Osteocyte (in vitro differentiated cells): Measurements from ENCODE around the gene HMCN2. TPM values are rescaled to one million over a fixed set of nuclear protein-coding genes. Genes with fewer than 3 reads are reported as not detected.

Experiments used
- DNase-seq: peaks from one replicate; pipeline ENCODE4 v3.0.0; 2021; ENCODE audit warnings: mixed read lengths; ENCODE audit not compliant: unreplicated experiment; ENCODE audit errors: extremely low spot score
- H3K27ac Mint-ChIP-seq: one replicate; pipeline ENCODE4 v1.8.0; 2021; ENCODE audit warnings: mild to moderate bottlenecking, mixed read lengths; ENCODE audit not compliant: unreplicated experiment
- H3K27me3 Mint-ChIP-seq: one replicate; pipeline ENCODE4 v1.8.0; 2021; ENCODE audit warnings: mixed read lengths; ENCODE audit not compliant: unreplicated experiment
- H3K36me3 Mint-ChIP-seq: one replicate; pipeline ENCODE4 v1.8.0; 2021; ENCODE audit warnings: mixed read lengths; ENCODE audit not compliant: unreplicated experiment
- H3K4me1 Mint-ChIP-seq: one replicate; pipeline ENCODE4 v1.8.0; 2021; ENCODE audit warnings: mixed read lengths; ENCODE audit not compliant: unreplicated experiment
- H3K4me3 Mint-ChIP-seq: one replicate; pipeline ENCODE4 v1.8.0; 2021; ENCODE audit warnings: mild to moderate bottlenecking, moderate library complexity, mixed read lengths; ENCODE audit not compliant: unreplicated experiment
- H3K9me3 Mint-ChIP-seq: one replicate; pipeline ENCODE4 v1.8.0; 2021; ENCODE audit warnings: mixed read lengths; ENCODE audit not compliant: unreplicated experiment
- total RNA-seq: library from RNA; stranded (reverse); gene quantifications from 2 replicates; pipeline ENCODE4 v1.2.1, GENCODE V29; 2021
- TF ChIP-seq, protein P1 (sequence below): fragments of 200-600 bp; sonication (generic); IDR thresholded peaks from 2 replicates; pipeline ENCODE4 v1.5.0; 2021; ENCODE audit warnings: antibody characterized with exemption, mild to moderate bottlenecking, moderate library complexity

Gene HMCN2
- total RNA-seq, 1 donor from 2014 or later = 0.05 TPM

DNA sequence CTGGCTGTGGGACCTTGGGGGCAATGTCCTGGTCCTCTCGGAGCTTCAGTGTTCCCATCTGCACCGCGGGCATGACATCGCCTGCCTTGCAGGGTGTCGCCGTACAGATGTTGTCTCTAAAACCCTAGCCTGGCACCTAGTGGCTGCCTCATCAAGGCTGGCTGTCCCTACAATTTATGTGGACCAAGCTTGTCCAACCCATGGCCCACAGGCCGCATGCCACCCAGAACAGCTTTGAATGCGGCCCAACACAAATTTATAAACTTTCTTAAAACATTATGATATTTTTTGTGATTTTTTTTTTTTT is 160.9 kb downstream of the HMCN2 start:
- peaks cover 36% of the 10 kb centered on the region for H3K4me1 Mint-ChIP-seq
- TF ChIP-seq, protein P1, sequence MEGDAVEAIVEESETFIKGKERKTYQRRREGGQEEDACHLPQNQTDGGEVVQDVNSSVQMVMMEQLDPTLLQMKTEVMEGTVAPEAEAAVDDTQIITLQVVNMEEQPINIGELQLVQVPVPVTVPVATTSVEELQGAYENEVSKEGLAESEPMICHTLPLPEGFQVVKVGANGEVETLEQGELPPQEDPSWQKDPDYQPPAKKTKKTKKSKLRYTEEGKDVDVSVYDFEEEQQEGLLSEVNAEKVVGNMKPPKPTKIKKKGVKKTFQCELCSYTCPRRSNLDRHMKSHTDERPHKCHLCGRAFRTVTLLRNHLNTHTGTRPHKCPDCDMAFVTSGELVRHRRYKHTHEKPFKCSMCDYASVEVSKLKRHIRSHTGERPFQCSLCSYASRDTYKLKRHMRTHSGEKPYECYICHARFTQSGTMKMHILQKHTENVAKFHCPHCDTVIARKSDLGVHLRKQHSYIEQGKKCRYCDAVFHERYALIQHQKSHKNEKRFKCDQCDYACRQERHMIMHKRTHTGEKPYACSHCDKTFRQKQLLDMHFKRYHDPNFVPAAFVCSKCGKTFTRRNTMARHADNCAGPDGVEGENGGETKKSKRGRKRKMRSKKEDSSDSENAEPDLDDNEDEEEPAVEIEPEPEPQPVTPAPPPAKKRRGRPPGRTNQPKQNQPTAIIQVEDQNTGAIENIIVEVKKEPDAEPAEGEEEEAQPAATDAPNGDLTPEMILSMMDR = peak; percentile 7
- DNase-seq = no peak
- H3K36me3 Mint-ChIP-seq = no peaks in the 10 kb centered on the region
- no peak overlapping the region for H3K4me3 Mint-ChIP-seq
- H3K27ac Mint-ChIP-seq = no peak overlapping the region
- no peaks in the 10 kb centered on the region for H3K9me3 Mint-ChIP-seq
- H3K27me3 Mint-ChIP-seq = no peaks in the 10 kb centered on the region

DNA sequence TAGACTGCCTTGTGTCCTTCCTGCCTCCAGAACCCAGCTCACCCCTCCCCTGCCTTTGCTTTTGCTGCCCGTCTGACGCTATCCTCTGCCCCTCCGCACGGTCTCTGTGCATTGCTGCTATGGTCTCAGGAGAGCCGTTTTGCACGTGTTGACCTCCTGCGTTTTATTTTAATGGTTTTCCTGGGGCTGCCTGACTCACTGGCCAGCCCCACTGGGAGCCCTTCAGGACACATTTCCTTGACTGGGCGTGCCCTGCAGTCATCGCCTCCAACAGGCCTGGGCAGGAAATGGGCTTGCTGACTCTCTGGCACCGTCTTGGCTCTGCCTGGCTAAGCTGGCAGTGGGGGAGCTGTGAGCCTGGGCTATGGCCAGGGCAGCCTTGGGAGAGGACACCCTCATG is 161.3 kb downstream of the HMCN2 start:
- Mint-ChIP-seq H3K4me1 (peaks cover 32% of the 10 kb centered on the region), H3K27ac (peak overlapping the region; percentile 57)
- DNase-seq = peak; percentile 91

DNA sequence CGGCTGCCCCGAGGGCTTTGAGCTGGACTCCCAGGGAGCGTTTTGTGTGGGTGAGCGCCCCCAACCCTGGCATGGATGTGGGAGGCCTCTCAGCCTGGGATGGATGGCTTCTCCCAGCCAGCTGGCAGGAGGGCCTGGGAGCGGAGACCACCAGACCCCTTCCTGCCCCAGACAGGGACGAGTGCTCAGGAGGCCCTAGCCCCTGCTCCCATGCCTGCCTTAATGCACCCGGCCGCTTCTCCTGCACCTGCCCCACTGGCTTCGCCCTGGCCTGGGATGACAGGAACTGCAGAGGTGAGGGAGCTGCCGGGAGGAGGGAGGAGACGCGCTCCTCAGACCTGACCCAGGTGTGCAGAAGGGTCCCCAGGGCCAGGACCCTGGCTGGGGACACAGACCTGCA is 161.8 kb downstream of the HMCN2 start:
- TF ChIP-seq, protein P1 = no peak
- no peak for DNase-seq
- no peak overlapping the region for H3K4me3 Mint-ChIP-seq
- peaks cover 30% of the 10 kb centered on the region for H3K4me1 Mint-ChIP-seq
- no peaks in the 10 kb centered on the region for H3K27me3 Mint-ChIP-seq
- H3K36me3 Mint-ChIP-seq = no peaks in the 10 kb centered on the region
- peak overlapping the region; percentile 57 for H3K27ac Mint-ChIP-seq
- H3K9me3 Mint-ChIP-seq = no peaks in the 10 kb centered on the region

More for the DNA sequence above, 161.3 kb downstream of the HMCN2 start:
- Mint-ChIP-seq H3K36me3 (no peaks in the 10 kb centered on the region), H3K4me3 (peak overlapping the region; percentile 11), H3K27me3 (no peaks in the 10 kb centered on the region), H3K9me3 (no peaks in the 10 kb centered on the region)
- TF ChIP-seq, protein P1 = no peak

DNA sequence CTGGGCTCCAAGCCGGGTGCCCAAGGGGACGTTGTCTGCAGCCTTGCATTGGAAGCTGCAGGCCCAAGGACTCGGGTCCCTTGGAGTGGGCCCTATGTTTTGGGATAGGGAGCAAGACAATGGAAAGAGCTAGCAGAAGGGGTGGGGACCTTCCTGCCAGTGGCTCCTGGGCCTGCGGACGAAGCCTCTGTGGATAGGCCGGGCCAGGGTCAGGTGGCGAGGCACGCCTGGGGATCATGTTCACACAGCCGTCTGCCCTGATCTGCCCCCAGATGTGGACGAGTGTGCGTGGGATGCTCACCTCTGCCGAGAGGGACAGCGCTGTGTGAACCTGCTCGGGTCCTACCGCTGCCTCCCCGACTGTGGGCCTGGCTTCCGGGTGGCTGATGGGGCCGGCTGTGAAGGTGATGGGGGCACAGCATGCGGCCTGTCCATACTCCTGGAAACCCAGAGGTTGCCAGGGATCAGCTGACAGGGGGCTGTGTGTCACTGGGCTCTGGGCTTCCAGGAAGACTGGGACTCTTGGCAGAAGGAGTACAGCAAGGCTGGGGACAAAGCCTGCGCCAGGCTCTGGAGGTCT is 162.6 kb downstream of the HMCN2 start:
- no peaks in the 10 kb centered on the region for H3K27me3 Mint-ChIP-seq
- no peaks in the 10 kb centered on the region for H3K36me3 Mint-ChIP-seq
- no peaks in the 10 kb centered on the region for H3K9me3 Mint-ChIP-seq
- peaks cover 34% of the 10 kb centered on the region for H3K4me1 Mint-ChIP-seq
- no peak for DNase-seq
- H3K4me3 Mint-ChIP-seq = no peak overlapping the region
- H3K27ac Mint-ChIP-seq = no peak overlapping the region
- TF ChIP-seq, protein P1 = no peak

DNA sequence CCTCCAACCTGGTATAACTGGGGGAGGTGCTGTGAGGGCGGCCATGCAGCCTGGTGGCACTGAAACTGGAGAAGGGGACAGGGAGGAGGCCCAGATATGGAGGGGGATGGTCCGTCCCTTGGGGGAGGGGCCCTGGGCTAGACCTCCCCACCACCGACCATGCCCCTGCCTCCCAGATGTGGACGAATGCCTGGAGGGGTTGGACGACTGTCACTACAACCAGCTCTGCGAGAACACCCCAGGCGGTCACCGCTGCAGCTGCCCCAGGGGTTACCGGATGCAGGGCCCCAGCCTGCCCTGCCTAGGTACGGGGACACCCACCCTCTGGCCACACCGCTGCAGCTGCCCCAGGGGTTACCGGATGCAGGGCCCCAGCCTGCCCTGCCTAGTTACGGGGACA is 163.8 kb downstream of the HMCN2 start:
- Mint-ChIP-seq H3K4me3 (no peak overlapping the region), H3K4me1 (peaks cover 30% of the 10 kb centered on the region), H3K36me3 (no peaks in the 10 kb centered on the region), H3K27me3 (no peaks in the 10 kb centered on the region), H3K9me3 (no peaks in the 10 kb centered on the region), H3K27ac (no peak overlapping the region)
- TF ChIP-seq, protein P1 = no peak
- DNase-seq = no peak
